Measurements from ENCODE around the gene MTRR.
"Not testable (repeated sequence)": the region's sequence is repeated elsewhere in the genome, so short reads cannot be mapped to it uniquely, and the experiment has no call there.

DNA sequence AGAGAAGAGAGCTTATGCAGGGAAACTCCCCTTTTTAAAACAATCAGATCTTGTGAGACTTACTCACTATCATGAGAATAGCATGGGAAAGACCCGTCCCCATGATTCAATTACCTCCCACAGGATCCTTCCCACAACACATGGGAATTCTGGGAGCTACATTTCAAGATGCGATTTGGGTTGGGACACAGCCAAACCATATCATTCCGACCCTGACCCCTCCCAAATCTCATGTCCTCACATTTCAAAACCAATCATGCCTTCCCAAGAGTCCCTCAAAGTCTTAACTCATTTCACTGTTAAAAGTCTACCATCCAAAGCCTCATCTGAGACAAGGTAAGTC lies 42.5 kb downstream of the MTRR start:
- TF ChIP-seq, protein P1, sequence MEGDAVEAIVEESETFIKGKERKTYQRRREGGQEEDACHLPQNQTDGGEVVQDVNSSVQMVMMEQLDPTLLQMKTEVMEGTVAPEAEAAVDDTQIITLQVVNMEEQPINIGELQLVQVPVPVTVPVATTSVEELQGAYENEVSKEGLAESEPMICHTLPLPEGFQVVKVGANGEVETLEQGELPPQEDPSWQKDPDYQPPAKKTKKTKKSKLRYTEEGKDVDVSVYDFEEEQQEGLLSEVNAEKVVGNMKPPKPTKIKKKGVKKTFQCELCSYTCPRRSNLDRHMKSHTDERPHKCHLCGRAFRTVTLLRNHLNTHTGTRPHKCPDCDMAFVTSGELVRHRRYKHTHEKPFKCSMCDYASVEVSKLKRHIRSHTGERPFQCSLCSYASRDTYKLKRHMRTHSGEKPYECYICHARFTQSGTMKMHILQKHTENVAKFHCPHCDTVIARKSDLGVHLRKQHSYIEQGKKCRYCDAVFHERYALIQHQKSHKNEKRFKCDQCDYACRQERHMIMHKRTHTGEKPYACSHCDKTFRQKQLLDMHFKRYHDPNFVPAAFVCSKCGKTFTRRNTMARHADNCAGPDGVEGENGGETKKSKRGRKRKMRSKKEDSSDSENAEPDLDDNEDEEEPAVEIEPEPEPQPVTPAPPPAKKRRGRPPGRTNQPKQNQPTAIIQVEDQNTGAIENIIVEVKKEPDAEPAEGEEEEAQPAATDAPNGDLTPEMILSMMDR (IDR thresholded peaks at IDR 0.05; ENCODE audit: control extremely low read depth in 1 of 3, insufficient read depth in 1 of 3, low read depth in 1 of 3, low read length in 3 of 3): not testable (repeated sequence)
- TF ChIP-seq POLR2AphosphoS5 (IDR thresholded peaks at IDR 0.05; ENCODE audit: low read depth, low read length); EZH2 (IDR thresholded peaks at IDR 0.05; ENCODE audit: low read depth, low read length, severe bottlenecking); SP1 (IDR thresholded peaks at IDR 0.05; ENCODE audit: low read depth, low read length); YY1 (IDR thresholded peaks at IDR 0.05; ENCODE audit: low read depth, low read length); SUZ12 (IDR thresholded peaks at IDR 0.05; ENCODE audit: low read length); NRF1 (IDR thresholded peaks at IDR 0.05; ENCODE audit: low read depth, low read length); TCF12 (IDR thresholded peaks at IDR 0.05; ENCODE audit: low read depth, low read length); RAD21 (IDR thresholded peaks at IDR 0.05 in 1 of 2, conservative IDR thresholded peaks at IDR 0.05 in 1 of 2; ENCODE audit: low read depth in 2 of 2, low read length in 2 of 2); RNF2 (IDR thresholded peaks at IDR 0.05; ENCODE audit: borderline replicate concordance, low read depth, low read length, missing control alignments, poor library complexity, severe bottlenecking); TEAD4 (IDR thresholded peaks at IDR 0.05; ENCODE audit: low read depth, low read length); POLR2A (IDR thresholded peaks at IDR 0.05; ENCODE audit: control extremely low read depth in 1 of 2, low read depth in 2 of 2, low read length in 2 of 2): not testable (repeated sequence)
- TF ChIP-seq, protein P2, sequence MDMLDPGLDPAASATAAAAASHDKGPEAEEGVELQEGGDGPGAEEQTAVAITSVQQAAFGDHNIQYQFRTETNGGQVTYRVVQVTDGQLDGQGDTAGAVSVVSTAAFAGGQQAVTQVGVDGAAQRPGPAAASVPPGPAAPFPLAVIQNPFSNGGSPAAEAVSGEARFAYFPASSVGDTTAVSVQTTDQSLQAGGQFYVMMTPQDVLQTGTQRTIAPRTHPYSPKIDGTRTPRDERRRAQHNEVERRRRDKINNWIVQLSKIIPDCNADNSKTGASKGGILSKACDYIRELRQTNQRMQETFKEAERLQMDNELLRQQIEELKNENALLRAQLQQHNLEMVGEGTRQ (IDR thresholded peaks at IDR 0.05; ENCODE audit: low read length): not testable (repeated sequence)

All from H1 (cell line).